ENCODE results near the gene MR1.

DNA sequence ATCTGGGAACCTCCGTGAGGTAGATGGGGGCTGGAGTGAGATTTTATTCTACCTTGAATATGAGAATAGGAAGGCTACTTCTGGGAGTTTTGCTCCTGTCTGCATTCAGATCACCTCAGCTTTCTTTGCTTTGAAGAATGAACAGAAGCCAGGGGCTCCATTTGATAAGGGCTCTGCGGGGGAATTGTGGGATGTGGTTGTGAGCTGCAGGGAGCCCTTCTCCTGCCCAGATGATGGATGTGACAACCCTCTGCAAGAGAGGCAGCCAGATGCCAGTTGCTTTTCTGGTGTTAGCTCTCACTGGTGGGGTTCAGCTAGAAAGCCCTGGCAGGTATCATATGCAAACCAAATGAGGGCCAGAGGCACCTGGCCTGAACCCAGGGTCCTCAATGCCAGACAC lies 76.2 kb downstream of the MR1 start:
- TF ChIP-seq ZNF274 (IDR thresholded peaks at IDR 0.05; ENCODE audit: low read depth, low read length) (no peak), YY1 (IDR thresholded peaks at IDR 0.05; ENCODE audit: insufficient read depth, insufficient read length) (no peak)

All from NT2/D1 (cell line).